ENCODE results near the gene CYCS.
"Not testable (repeated sequence)": the region's sequence is repeated elsewhere in the genome, so short reads cannot be mapped to it uniquely, and the experiment has no call there.

The CYCS gene

DNA sequence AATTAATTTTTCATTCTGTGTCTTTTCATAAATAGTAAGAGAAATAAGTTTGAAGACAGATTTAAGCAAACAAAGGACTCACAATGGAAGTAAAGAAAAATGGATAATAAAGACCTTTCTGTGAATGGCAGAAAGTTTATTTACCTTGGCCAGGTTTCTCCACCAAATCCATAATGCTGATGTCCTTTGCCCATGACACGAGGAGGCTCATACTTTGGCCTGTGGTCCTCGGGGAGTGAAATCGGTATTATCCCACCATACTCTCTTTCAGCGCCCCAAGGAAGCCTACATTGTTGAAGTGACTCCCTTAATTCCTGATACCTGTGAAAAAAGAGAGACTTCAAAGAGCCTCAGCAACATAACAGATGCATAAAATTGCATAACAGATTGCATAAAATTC, 43.1 kb upstream of the CYCS start:
- H3K27me3 ChIP-seq: no peaks in the 10 kb centered on the region
- H3K4me3 ChIP-seq (ENCODE audit: low read depth in 1 of 2, low read length in 1 of 2): no peak overlapping the region
- no peaks in the 10 kb centered on the region for H3K36me3 ChIP-seq
- H3K27ac ChIP-seq: no peak overlapping the region
- TF ChIP-seq CTCF (IDR thresholded peaks at IDR 0.05): no peak
- H3K4me1 ChIP-seq (ENCODE audit: control insufficient read depth in 1 of 2, insufficient read depth in 1 of 2, low read depth in 1 of 2, low read length in 1 of 2): no peaks in the 10 kb centered on the region
- no peaks in the 10 kb centered on the region for H3K9me3 ChIP-seq

- no peak overlapping the region for H3K4me3 ChIP-seq (ENCODE audit: low read depth in 1 of 2, low read length in 1 of 2)
- no peaks in the 10 kb centered on the region for H3K27me3 ChIP-seq
- no peak for TF ChIP-seq CTCF (IDR thresholded peaks at IDR 0.05)
- no peak overlapping the region for H3K27ac ChIP-seq
- H3K36me3 ChIP-seq: no peaks in the 10 kb centered on the region
- H3K9me3 ChIP-seq: no peaks in the 10 kb centered on the region
- H3K4me1 ChIP-seq (ENCODE audit: control insufficient read depth in 1 of 2, insufficient read depth in 1 of 2, low read depth in 1 of 2, low read length in 1 of 2): no peaks in the 10 kb centered on the region
Observed at GRCh38 chr7:25167262-25167843, 42.3 kb upstream of the CYCS start.

DNA sequence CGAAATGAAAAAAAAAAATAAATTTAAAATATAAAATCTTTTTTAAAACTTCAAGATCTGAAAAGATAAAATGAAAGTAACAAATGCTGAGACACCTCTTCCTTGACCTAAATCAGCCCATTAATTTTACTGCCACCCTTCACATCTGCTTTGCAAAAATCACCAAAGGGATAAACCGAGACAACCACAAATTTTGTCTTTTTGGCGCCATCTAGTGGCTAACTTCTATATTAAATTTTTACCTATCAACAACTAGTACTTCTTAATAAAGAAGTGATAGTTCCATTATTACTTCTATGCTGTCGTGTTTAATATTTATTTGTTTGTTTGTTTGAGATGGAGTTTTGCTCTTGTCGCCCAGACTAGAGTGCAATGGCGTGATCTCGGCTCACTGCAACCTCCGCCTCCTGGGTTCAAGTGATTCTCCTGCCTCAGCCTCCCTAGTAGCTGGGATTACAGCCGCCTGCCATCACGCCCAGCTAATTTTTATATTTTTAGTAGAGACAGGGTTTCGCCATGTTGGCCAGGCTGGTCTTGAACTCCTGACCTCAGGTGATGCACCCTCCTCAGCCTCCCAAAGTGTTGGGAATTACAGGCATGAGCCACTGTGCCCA, 35.0 kb upstream of the CYCS start:
- TF ChIP-seq CTCF (IDR thresholded peaks at IDR 0.05): peak; percentile 37
- not testable (repeated sequence) for H3K4me1 ChIP-seq (ENCODE audit: control insufficient read depth in 1 of 2, insufficient read depth in 1 of 2, low read depth in 1 of 2, low read length in 1 of 2); H3K27me3 ChIP-seq; H3K36me3 ChIP-seq; H3K4me3 ChIP-seq (ENCODE audit: low read depth in 1 of 2, low read length in 1 of 2); H3K9me3 ChIP-seq; H3K27ac ChIP-seq

GRCh38 chr7:25158966-25159365, 33.9 kb upstream of the CYCS start:
- Histone ChIP-seq H3K27me3 (no peaks in the 10 kb centered on the region), H3K4me1 (ENCODE audit: control insufficient read depth in 1 of 2, insufficient read depth in 1 of 2, low read depth in 1 of 2, low read length in 1 of 2) (no peaks in the 10 kb centered on the region), H3K36me3 (peaks cover 7% of the 10 kb centered on the region), H3K9me3 (no peaks in the 10 kb centered on the region), H3K4me3 (ENCODE audit: low read depth in 1 of 2, low read length in 1 of 2) (no peak overlapping the region), H3K27ac (no peak overlapping the region)
- no peak for TF ChIP-seq CTCF (IDR thresholded peaks at IDR 0.05)

DNA sequence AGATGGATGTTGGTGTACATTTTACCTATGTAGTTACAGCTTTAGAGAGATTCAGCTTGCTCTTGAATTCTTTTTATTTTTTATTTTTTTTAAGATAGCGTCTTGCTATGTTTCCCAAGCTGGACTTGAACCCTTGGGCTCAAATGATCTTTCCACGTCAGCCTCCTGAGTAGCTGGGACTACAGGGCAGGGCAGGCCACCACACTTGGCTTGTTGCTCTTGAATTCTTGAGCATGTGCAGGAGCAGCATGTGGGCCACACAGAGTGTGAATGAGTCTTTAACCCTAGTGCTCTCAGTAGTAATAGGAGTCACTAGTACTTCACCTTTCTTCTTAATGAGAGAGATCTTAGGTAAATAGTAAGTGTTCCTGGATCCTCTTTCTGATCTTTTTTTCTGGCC, 26.7 kb upstream of the CYCS start:
- Histone ChIP-seq H3K27ac (no peak overlapping the region), H3K36me3 (peaks cover 7% of the 10 kb centered on the region)

More for the DNA sequence above, 26.7 kb upstream of the CYCS start:
- no peak overlapping the region for H3K4me3 ChIP-seq (ENCODE audit: low read depth in 1 of 2, low read length in 1 of 2)
- TF ChIP-seq CTCF (IDR thresholded peaks at IDR 0.05): no peak
- H3K4me1 ChIP-seq (ENCODE audit: control insufficient read depth in 1 of 2, insufficient read depth in 1 of 2, low read depth in 1 of 2, low read length in 1 of 2): no peaks in the 10 kb centered on the region
- no peaks in the 10 kb centered on the region for H3K27me3 ChIP-seq
- no peaks in the 10 kb centered on the region for H3K9me3 ChIP-seq
